ENCODE measurements around the gene SRD5A1. TPM values are rescaled to one million over a fixed set of nuclear protein-coding genes. Genes with fewer than 3 reads are reported as not detected.

Gene SRD5A1
- total RNA-seq, 4 donors from 2014 or later: 0.75 to 4.3 (median 3.3) TPM

GRCh38 chr5:6623941-6624340 is 9.3 kb upstream of the SRD5A1 start:
- Histone ChIP-seq H3K9me3 (no peaks in the 10 kb centered on the region), H3K27me3 (no peaks in the 10 kb centered on the region), H3K36me3 (peaks cover 4 to 87% of the 10 kb centered on the region in 2 donors), H3K4me1 (no peaks in the 10 kb centered on the region), H3K4me3 (no peak overlapping the region), H3K27ac (no peak overlapping the region)
- no peak for TF ChIP-seq POLR2A (IDR thresholded peaks at IDR 0.05)
- TF ChIP-seq CTCF (IDR thresholded peaks at IDR 0.05 in 4 of 5, conservative IDR thresholded peaks at IDR 0.05 in 1 of 5): no peak
- in situ Hi-C loops (cut with MboI; ENCODE audit: low sequenced_read_pairs in 4 of 4): loop anchor here in 2 of 4 donors (10.0 kb wide), 1 partner anchor 111 kb away; no protein-coding TSS in a partner anchor
- no peak for ATAC-seq
- intact Hi-C loops (cut with DNase I; ENCODE audit: low total_unique reads): no loop called here
- DNase-seq: no peak

DNA sequence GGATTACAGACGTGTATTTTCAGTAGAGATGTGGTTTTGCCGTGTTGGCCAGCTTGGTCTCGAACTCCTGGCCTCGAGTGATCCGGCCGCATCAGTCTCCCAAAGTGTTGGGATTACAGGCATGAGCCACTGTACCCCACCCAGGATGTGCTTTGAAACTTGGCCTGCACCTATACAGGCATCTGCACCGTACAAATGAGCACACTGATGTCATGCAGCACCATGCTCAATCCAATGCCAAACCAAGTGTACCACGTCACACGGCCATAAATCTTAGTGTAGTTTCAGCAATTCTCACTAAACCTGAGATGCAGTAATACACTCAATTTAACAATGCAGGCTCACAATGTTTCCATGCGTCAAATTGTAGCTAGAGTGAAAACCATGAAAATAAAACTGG is 6.7 kb upstream of the SRD5A1 start:
- H3K27ac ChIP-seq: no peak overlapping the region
- intact Hi-C loops (cut with DNase I; ENCODE audit: low total_unique reads) (no loop called here), in situ Hi-C loops (cut with MboI; ENCODE audit: low sequenced_read_pairs in 4 of 4) (loop anchor here (10.0 to 25.0 kb wide), 2 partner anchors 108 to 1236 kb away; partner anchors contain the start of genes CFAP90 (in 2 of the 4), FASTKD3 (in 2 of the 4) and MTRR (in 2 of the 4))

DNA sequence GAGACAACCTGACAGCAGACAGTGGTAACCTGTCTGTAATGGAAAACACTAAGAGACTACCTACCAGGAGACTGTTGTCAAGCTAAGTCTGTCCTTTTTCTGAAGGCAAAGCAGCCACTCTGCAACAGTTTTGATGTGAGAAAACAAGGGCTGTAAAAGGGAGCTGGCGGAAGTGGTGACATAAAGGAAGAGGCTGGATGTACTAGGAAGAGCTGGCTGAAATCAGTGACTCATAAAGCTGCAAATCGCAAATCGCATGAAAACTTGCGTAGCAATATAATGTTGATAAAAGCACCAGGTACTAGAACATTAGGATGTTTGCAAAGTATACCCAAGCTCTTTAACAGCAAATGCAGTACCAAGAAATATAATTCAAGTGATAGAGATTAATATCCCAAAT is 1.8 kb upstream of the SRD5A1 start:
- Histone ChIP-seq H3K27me3 (no peaks in the 10 kb centered on the region), H3K9me3 (no peaks in the 10 kb centered on the region), H3K4me3 (peak overlapping the region; percentile 76 to 87 (median 85)), H3K36me3 (peaks cover 0 to 43% of the 10 kb centered on the region in 2 donors), H3K27ac (no peak overlapping the region), H3K4me1 (peaks cover 20 to 26% of the 10 kb centered on the region in 2 donors)
- intact Hi-C loops (cut with DNase I; ENCODE audit: low total_unique reads) (loop anchor here (10.0 kb wide), 1 partner anchor 1137 kb away; no protein-coding TSS in a partner anchor), in situ Hi-C loops (cut with MboI; ENCODE audit: low sequenced_read_pairs in 4 of 4) (loop anchor here in 2 of 4 donors (5.0 to 25.0 kb wide), 4 partner anchors 83 to 1231 kb away; partner anchors contain the start of genes CFAP90 (in 2 of the 2), FASTKD3 (in 2 of the 2), MTRR (in 2 of the 2) and TENT4A (in 1 of the 2))
- DNase-seq: no peak
- TF ChIP-seq POLR2A (IDR thresholded peaks at IDR 0.05) (no peak), CTCF (IDR thresholded peaks at IDR 0.05 in 4 of 5, conservative IDR thresholded peaks at IDR 0.05 in 1 of 5) (no peak)
- ATAC-seq: no peak

More for the DNA sequence above, 6.7 kb upstream of the SRD5A1 start:
- DNase-seq: no peak
- Histone ChIP-seq H3K27me3 (no peaks in the 10 kb centered on the region), H3K9me3 (no peaks in the 10 kb centered on the region), H3K36me3 (peaks cover 0 to 85% of the 10 kb centered on the region in 2 donors), H3K4me3 (no peak overlapping the region), H3K4me1 (peaks cover 3 to 4% of the 10 kb centered on the region in 2 donors)
- TF ChIP-seq POLR2A (IDR thresholded peaks at IDR 0.05) (no peak), CTCF (IDR thresholded peaks at IDR 0.05 in 4 of 5, conservative IDR thresholded peaks at IDR 0.05 in 1 of 5) (no peak)
- ATAC-seq: no peak

GRCh38 chr5:6632324-6632887 is 834 bp upstream of the SRD5A1 start:
- DNase-seq (peak in 1 of 2 donors; percentile 23), ATAC-seq (peak; percentile 27 to 44)
- Histone ChIP-seq H3K4me3 (peak overlapping the region; percentile 76 to 87 (median 85)), H3K36me3 (peaks cover 0 to 33% of the 10 kb centered on the region in 2 donors), H3K27me3 (no peaks in the 10 kb centered on the region), H3K27ac (peak overlapping the region; percentile 84 to 95 (median 90)), H3K4me1 (peaks cover 20 to 26% of the 10 kb centered on the region in 2 donors), H3K9me3 (no peaks in the 10 kb centered on the region)
- in situ Hi-C loops (cut with MboI; ENCODE audit: low sequenced_read_pairs in 4 of 4) (loop anchor here in 2 of 4 donors (5.0 to 25.0 kb wide), 4 partner anchors 82 to 1230 kb away; partner anchors contain the start of genes CFAP90 (in 2 of the 2), FASTKD3 (in 2 of the 2), MTRR (in 2 of the 2) and TENT4A (in 1 of the 2)), intact Hi-C loops (cut with DNase I; ENCODE audit: low total_unique reads) (loop anchor here (2.0 to 10.0 kb wide), 2 partner anchors 72 to 1138 kb away; no protein-coding TSS in a partner anchor)
- no peak for TF ChIP-seq CTCF (IDR thresholded peaks at IDR 0.05 in 4 of 5, conservative IDR thresholded peaks at IDR 0.05 in 1 of 5)
- TF ChIP-seq POLR2A (IDR thresholded peaks at IDR 0.05): no peak
